Smooth muscle cell (in vitro differentiated cells): Measurements from ENCODE around the gene RHOJ. TPM values are rescaled to one million over a fixed set of nuclear protein-coding genes. Genes with fewer than 3 reads are reported as not detected.
"Not testable (repeated sequence)": the region's sequence is repeated elsewhere in the genome, so short reads cannot be mapped to it uniquely, and the experiment has no call there.

Experiments
- DNase-seq: peaks from one replicate; lab custom pipeline; 2025; ENCODE audit not compliant: unreplicated experiment; lab: John Stamatoyannopoulos, UW
- H2AFZ ChIP-seq: fragments of 200-600 bp; sonication (generic); 2 replicates; pipeline ENCODE4 v1.6.0; 2016; ENCODE audit warnings: antibody characterized with exemption, low read depth, mild to moderate bottlenecking
- H3F3A ChIP-seq: fragments of 200-600 bp; sonication (generic); 2 replicates; pipeline ENCODE4 v1.6.0; 2017; ENCODE audit warnings: antibody characterized with exemption, low read depth
- H3K27ac ChIP-seq: fragments of 200-600 bp; sonication (generic); 2 replicates; pipeline ENCODE4 v1.5.1; 2016; ENCODE audit warnings: low read depth, mild to moderate bottlenecking
- H3K27me3 ChIP-seq: fragments of 200-600 bp; sonication (generic); 2 replicates; pipeline ENCODE4 v1.6.1; 2016; ENCODE audit warnings: low read depth, mild to moderate bottlenecking
- H3K36me3 ChIP-seq: fragments of 200-600 bp; sonication (generic); 2 replicates; pipeline ENCODE4 v1.5.1; 2016; ENCODE audit warnings: low read depth
- H3K4me1 ChIP-seq: fragments of 200-600 bp; sonication (generic); 2 replicates; pipeline ENCODE4 v1.5.1; 2016; ENCODE audit warnings: low read depth
- H3K4me2 ChIP-seq: fragments of 200-600 bp; sonication (generic); 2 replicates; pipeline ENCODE4 v1.6.0; 2016; ENCODE audit warnings: mild to moderate bottlenecking
- H3K4me3 ChIP-seq: fragments of 200-600 bp; sonication (generic); 2 replicates; pipeline ENCODE4 v1.5.1; 2016; ENCODE audit warnings: mild to moderate bottlenecking
- H3K79me2 ChIP-seq: fragments of 200-600 bp; sonication (generic); 2 replicates; pipeline ENCODE4 v1.6.0; 2016; ENCODE audit warnings: low read depth, mild to moderate bottlenecking
- H3K9ac ChIP-seq: fragments of 200-600 bp; sonication (generic); 2 replicates; pipeline ENCODE4 v1.6.0; 2016; ENCODE audit warnings: low read depth
- H3K9me3 ChIP-seq: fragments of 200-600 bp; sonication (generic); replicated peaks from 2 replicates; pipeline ENCODE4 v1.5.1; 2016; ENCODE audit warnings: low read depth
- H4K20me1 ChIP-seq: fragments of 200-600 bp; sonication (generic); 2 replicates; pipeline ENCODE4 v1.6.0; 2016; ENCODE audit warnings: low read depth
- CTCF ChIP-seq: fragments of 200-600 bp; sonication (generic); IDR thresholded peaks from 2 replicates; pipeline ENCODE4 v1.5.1; 2017; ENCODE audit warnings: borderline replicate concordance, mild to moderate bottlenecking, antibody characterized with exemption; ENCODE audit not compliant: insufficient read depth, poor library complexity, severe bottlenecking
- WGBS: methylation state at CpG from one replicate; pipeline ENCODE4 v1.1.7; 2016; ENCODE audit warnings: low lambda C conversion rate; 5-methylcytosine and 5-hydroxymethylcytosine counted together
- polyA plus RNA-seq: library from polyadenylated mRNA; unstranded; fragments of >200 nt; fragmentation: Nextera tagmentation; extraction: Ambion mirVana; gene quantifications from 2 replicates; pipeline ENCODE4 v1.2.1, GENCODE V29; 2016
- total RNA-seq: library from RNA; depleted of rRNA; stranded (reverse); fragments of >200 nt; gene quantifications from 2 replicates; pipeline ENCODE4 v1.2.3, GENCODE V29; 2014

Gene RHOJ
- total and polyA plus RNA-seq, 2 experiments from 2014 or later: 3.7 to 4.6 TPM

DNA sequence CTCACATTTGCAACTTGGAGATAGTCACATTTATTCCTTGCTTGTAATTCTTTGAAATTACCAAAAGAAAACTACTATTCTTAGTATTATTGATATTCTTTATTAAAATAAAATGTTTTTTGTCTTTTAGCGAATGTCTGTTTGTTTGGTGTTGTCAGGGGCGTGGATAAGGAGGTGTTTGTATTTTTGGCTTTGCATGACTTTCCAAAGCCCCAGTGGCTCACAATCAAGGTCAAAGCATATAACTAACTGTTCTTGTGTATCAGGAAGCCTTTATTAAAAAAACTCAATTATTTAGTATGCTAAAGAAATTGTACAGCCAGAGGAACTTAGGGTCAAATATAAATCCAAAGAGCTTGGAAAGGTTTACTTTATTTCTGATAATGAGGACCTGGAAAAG, 96.6 kb downstream of the RHOJ start:
- Histone ChIP-seq H3F3A (no peaks in the 10 kb centered on the region), H3K4me1 (no peaks in the 10 kb centered on the region), H3K27me3 (no peaks in the 10 kb centered on the region), H3K27ac (no peak overlapping the region), H3K36me3 (peaks cover 3% of the 10 kb centered on the region), H4K20me1 (no peaks in the 10 kb centered on the region), H3K79me2 (no peaks in the 10 kb centered on the region), H3K4me3 (no peak overlapping the region), H2AFZ (no peak overlapping the region), H3K9me3 (no peaks in the 10 kb centered on the region), H3K9ac (no peak overlapping the region), H3K4me2 (no peak overlapping the region)
- no peak for TF ChIP-seq CTCF
- no peak for DNase-seq
- WGBS: 95% methylated on average over 2 of the region's 2 CpGs

DNA sequence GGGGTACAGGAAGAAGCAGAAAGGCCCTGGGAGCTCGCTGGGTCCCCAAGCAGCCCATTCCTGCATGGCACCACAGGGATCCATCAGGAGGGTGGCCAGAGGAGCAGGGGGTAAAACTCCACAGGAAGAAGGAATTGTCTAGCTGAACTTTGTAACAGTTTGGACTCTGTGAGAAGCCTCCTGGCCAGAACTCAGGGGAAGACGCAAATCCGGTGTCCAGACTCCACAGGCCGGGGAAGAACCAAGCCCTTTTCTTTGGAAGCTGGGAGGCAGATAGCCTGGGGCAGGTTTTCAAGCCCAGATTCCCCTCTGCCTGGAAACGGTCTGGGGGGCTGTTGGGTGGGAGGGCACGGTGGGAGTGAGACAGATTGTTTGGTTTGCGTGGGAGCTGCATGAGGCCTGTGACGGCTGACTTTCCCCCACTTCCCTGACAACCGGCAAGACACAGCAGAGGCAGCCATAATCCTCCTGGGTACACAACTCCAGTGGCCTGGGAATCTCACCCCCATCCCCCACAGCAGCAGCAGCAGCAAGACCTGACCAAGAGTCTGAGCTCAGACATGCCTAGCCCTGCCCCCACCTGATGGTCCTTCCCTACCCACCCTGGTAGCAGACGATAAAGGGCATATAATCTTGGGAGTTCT, 97.8 kb downstream of the RHOJ start:
- Histone ChIP-seq H3K4me3 (no peak overlapping the region), H3K79me2 (no peaks in the 10 kb centered on the region), H4K20me1 (no peaks in the 10 kb centered on the region), H3K9me3 (no peaks in the 10 kb centered on the region), H3K4me1 (no peaks in the 10 kb centered on the region), H3K4me2 (no peak overlapping the region), H3K27ac (no peak overlapping the region), H2AFZ (no peak overlapping the region), H3K9ac (no peak overlapping the region), H3K36me3 (peaks cover 3% of the 10 kb centered on the region), H3K27me3 (no peaks in the 10 kb centered on the region), H3F3A (no peaks in the 10 kb centered on the region)
- 62% methylated on average over 10 of the region's 10 CpGs for WGBS
- DNase-seq: no peak
- TF ChIP-seq CTCF: no peak

GRCh38 chr14:63304429-63304828, 100.2 kb downstream of the RHOJ start:
- H3K9ac ChIP-seq, H3K4me2 ChIP-seq, H3K4me3 ChIP-seq, H3F3A ChIP-seq, H3K27ac ChIP-seq, DNase-seq, H3K79me2 ChIP-seq, H3K36me3 ChIP-seq, H2AFZ ChIP-seq, H3K4me1 ChIP-seq, H3K9me3 ChIP-seq, H3K27me3 ChIP-seq, H4K20me1 ChIP-seq: not testable (repeated sequence)
- 93% methylated on average over 5 of the region's 5 CpGs for WGBS

DNA sequence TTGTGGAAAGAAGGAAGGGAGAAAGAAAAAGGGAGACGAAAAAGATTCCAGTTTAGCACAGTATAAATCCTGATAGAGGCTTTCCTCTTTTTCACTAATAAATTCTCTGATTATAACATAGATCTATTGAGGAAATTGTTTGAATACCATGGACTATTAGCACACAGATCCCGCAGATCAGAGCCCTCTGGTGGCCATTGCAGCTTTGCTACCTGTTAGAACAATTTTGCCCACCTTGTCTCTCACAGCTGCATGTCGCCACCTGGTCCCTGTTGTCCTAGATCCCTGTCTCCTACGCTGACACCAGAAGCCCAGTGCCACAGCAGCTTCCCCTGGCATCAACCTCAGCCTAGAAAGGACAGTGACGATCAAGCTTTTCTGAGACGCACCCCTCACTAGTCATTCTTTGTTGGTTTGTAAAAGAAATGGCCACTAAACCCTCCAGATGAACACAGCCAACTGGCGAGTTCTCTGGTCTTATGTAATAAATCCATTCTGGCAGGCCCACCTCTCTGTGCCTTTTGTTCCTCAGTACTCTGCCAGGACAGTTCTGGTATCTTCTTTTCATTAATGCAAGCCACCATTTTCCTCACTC, 104.6 kb downstream of the RHOJ start:
- H3K27me3 ChIP-seq: peaks cover 6% of the 10 kb centered on the region
- no peaks in the 10 kb centered on the region for H3K9me3 ChIP-seq
- TF ChIP-seq CTCF: peak; percentile 49
- H3K36me3 ChIP-seq: peaks cover 3% of the 10 kb centered on the region
- H3K79me2 ChIP-seq: no peaks in the 10 kb centered on the region
- no peaks in the 10 kb centered on the region for H3F3A ChIP-seq
- H4K20me1 ChIP-seq: no peaks in the 10 kb centered on the region
- no peak overlapping the region for H3K4me3 ChIP-seq
- H2AFZ ChIP-seq: no peak overlapping the region
- H3K9ac ChIP-seq: no peak overlapping the region
- WGBS: 70% methylated on average over 7 of the region's 7 CpGs
- H3K4me2 ChIP-seq: no peak overlapping the region
- no peak overlapping the region for H3K27ac ChIP-seq
- no peaks in the 10 kb centered on the region for H3K4me1 ChIP-seq
- DNase-seq: no peak
